Peyer's patch (tissue), 4 donors: Measurements from ENCODE around the gene ENDOD1.

Source experiments
- CTCF ChIP-seq, 6 experiments: fragments of 450-650 bp in 4 of 6; fragments of 200-600 bp in 2 of 6; sonication (generic) in 1 of 6; IDR thresholded peaks; one replicate each; pipeline ENCODE4 v1.5.1; 2017 to 2019; ENCODE audit warnings: antibody characterized with exemption in 6 of 6, mild to moderate bottlenecking in 3 of 6, moderate library complexity in 1 of 6
- POLR2A ChIP-seq, 2 donors: fragments of 450-650 bp; IDR thresholded peaks; one replicate each; pipeline ENCODE4 v1.5.1; 2017; ENCODE audit warnings: antibody characterized with exemption in 2 of 2, mild to moderate bottlenecking in 2 of 2, moderate library complexity in 2 of 2

DNA sequence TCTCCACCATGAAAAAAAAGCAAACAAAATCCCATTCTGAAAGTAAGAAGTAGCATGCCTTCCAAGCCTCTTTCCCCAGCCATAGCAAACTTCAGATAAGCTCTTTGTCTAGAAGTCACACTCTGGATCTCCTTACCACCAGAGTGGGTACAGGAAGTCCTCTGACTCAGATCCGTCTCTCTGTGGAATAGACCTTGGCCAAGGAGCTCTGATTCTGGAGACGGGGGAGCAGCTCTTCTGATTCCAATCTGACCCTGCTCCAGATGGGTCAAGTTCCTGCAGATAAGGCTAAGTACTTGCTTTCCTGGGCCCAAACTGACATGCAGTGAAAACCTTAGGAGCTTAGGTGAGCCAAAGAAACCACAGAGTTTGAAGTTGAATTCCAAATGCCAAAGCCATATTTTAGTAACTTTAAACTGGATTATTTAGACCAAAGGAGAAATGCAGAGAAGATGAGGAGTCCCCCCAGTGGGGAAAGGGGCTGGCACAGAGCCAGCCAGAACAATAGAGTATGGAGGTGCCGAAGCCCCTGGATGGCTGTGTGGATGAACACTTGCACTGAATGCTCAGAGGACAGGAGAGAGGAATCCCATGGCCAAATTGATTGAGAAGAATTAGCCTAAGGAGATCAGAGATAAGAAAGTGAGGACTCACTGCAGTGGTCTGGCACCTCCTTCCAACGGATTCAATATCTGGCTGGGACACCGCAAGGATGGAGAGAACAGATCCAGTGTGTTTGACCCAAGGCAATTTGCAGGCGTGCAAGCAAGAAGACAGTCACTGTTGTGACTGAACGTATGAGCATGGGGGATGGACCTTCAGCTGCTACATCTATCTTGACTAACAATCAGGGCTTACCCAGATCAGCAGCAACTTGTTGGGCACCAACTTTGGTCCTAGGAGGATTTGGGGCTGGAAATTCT lies 54.9 kb downstream of the ENDOD1 start:
- TF ChIP-seq CTCF (IDR thresholded peaks at IDR 0.05) (no peak), POLR2A (IDR thresholded peaks at IDR 0.05) (no peak)
